ENCODE data around the gene ASPRV1.
"Not testable (repeated sequence)": the region's sequence is repeated elsewhere in the genome, so short reads cannot be mapped to it uniquely, and the experiment has no call there.

Gene ASPRV1

DNA sequence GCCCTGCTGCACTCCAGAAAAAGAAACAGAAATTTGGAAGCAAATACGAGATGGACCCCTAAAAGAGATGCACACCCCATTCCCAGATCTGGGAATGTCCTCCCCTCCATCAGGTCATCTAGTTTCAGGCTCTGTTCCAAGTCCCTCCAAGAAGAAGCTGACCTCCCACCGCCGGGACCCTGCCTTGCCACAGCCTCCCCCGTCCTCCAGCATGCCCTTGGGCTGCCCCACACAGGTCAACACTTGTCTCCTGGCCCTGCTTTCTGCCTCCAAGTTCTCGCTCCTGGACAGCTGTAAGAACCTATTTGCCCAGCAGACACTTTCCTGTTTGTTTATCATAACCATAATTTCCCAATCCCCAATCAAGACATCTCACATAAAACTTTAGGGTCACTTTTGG lies 2.0 kb downstream of the ASPRV1 start:
- DNase-seq = no peak

- DNase-seq = no peak
Measured at GRCh38 chr2:69958480-69958879, 3.0 kb downstream of the ASPRV1 start.

- no peak for DNase-seq
Measured at GRCh38 chr2:69957965-69958364, 3.5 kb downstream of the ASPRV1 start.

GRCh38 chr2:69956475-69956979 lies 4.9 kb downstream of the ASPRV1 start:
- no peak for DNase-seq

GRCh38 chr2:69955029-69955428 lies 6.4 kb downstream of the ASPRV1 start:
- no peak for DNase-seq

- DNase-seq = no peak
Measured at GRCh38 chr2:69954084-69954483, 7.3 kb downstream of the ASPRV1 start.

DNA sequence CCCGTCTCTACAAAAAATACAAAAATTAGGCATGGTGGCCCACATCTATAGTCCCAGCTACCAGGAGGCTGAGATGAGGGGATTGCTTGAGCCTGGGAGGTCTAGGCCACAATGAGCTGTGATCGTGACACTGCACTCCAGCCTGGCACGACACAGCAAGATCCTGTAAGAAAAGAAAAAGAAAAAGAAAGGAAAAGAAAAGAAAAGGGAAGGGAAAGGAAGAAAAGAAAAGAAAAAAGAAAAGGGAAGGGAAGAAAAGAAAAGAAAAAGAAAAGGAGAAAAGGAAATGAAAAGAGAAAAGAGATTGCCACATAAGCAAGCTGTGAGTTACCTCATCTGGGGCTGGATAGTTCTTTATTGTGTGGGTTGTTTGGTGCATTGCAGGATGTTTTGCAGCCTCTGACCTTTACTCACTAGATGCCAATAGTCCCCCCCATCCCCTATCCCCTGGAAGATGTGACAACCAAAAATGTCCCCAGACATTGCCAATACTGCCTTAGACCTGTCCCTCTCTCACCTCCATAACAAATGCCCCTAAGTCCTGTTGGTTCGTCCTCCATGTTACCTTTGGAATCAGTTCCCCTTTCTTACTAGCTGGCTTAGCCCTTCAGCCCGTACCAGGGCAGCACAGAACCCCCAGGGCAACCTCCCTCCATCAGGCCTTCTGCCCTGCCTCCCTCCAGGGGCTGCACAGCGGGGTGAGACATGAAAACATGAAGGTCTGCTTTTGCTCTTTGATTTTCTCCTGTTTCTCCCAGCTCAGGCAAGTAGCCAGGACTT lies 8.9 kb downstream of the ASPRV1 start:
- DNase-seq = no peak

GRCh38 chr2:69950671-69951070 lies 10.8 kb downstream of the ASPRV1 start:
- DNase-seq = not testable (repeated sequence)

- no peak for DNase-seq
Measured at GRCh38 chr2:69950241-69950640, 11.2 kb downstream of the ASPRV1 start.

DNA sequence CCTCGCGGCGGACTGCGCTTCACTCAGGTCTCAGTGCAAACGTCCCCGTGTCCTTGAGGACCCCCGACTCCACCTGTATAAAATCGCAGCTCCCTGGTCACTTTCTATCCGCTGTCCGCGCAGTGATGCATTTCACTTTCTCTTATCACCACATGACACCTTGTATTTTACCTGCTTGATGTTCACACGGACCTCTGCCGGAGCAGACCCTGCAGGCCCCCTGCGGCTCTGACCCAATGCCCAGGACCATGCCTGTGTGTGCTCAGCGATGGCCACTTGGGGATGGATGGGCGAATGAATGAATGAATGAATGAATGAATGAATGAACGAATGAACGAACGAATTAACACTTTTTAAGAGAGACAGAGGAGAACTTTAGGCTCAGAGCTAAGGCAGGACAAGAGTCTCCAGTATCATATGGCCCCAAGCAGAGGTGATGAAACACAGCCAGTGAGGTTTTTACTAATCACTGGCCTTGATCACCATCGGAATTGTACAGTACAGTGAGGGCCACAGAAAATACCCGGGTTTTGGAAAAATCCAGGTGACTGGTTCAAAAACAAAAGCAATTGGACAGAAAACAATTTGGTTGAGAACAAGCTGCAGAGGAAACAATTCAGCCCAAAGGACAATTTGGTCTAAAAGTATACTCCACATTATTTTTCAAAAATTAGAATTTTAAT lies 12.3 kb downstream of the ASPRV1 start:
- no peak for DNase-seq

DNA sequence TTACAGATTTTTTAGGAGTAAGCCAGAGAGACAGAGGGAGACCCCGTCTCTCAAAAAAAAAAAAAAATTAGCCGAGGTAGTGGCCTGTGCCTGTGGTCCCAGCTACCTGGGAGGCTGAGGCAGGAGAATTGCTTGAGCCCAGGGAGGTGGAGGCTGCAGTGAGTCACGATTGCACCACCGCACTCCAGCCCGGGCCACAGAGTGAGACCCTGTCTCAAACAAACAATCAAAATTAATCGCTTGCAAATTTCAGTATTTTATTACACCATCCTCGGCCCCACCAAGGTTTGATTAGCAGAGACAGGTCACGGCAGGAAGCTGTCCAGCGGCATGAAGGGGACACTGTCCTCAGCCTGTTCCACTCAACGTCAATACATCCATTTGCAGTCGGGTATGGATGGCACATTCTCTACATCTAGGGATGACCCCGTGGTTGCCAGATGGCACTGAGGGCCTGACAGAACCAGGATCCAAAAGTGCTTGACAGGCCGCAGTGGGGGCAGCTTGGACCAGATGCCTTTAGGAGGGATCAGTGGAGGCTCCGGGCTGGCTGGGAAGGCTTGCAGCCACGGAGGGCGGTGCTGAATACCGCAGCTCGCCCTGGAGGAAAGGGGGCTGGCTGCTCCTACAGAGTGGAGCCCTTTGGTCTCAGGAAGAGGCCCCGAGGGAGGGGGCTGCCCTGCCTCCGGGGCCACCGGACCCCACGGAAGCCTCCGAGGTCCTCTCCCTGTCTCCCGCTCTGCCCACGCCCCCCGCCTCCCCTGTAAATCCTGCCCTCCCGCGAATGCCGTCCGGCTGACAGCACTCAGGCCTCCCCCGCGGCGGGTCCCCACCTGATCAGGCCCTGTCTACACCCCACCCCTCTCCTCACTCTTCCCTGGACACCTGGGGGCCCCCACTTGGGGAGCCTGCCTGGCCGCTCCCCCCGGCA lies 13.1 kb downstream of the ASPRV1 start:
- no peak for DNase-seq

GRCh38 chr2:69947325-69947931 lies 14.0 kb downstream of the ASPRV1 start:
- peak in 1 of 5 experiments; percentile 18 for DNase-seq

GRCh38 chr2:69946351-69947324 lies 14.8 kb downstream of the ASPRV1 start:
- peak in 4 of 5 experiments; percentile 15 to 92 (median 40) for DNase-seq

DNA sequence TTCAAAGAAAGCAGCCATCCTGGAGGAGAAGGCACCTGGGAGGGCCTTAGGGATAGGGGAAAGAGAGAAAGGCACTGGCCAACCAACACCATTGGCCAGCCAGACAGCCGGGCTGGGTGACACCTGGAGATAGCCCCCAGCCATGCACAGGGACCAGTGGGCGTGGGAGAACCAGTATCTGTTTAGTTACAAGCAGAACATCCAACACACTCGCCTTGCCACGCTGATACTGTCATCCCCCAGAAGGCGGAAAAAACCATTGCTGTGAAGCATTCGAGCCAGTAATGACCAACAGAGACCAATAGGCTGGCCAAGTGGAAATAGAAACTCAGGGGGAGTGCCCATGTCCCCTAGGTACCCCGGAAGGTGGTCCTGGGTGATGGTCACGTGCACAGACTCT lies 15.5 kb downstream of the ASPRV1 start:
- DNase-seq = no peak

DNA sequence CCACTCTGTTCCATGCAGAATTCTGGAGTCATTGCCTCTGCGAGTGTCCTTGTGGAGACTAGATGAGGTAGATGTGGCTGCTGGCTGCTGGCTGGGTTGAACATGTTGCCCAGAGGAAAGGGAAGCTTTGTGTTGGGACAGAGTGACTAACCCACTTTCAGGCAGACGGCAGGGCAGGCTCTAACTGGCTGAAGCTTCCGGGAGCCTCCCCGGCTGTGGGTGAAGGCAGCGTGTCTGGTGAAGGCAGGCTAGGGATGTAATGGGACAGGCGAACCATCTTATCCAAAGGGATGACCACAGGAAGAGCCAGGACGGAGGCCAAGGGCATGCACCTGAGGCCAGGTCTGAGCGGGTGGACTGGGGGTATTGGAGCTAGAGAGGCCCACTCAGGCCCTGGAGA lies 16.0 kb downstream of the ASPRV1 start:
- no peak for DNase-seq

DNA sequence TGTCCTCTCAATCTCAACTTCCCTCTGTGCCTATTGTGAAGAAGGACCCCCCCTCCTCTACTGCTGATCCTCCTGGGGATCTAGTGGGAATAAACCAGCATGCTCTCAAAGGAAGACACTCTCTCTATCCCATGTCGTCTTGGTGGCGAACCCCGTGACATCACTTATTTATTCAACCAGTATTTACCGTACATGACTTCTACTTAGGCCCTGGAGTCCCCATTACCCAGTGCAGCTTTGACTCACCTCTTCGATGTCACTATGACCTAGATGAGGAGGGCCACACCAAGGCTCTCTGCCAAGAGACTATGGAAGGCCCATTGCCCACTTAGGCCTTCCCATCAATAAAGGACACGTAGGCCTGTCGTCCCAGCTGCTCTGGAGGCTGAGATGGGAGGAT lies 16.7 kb downstream of the ASPRV1 start:
- no peak for DNase-seq

DNA sequence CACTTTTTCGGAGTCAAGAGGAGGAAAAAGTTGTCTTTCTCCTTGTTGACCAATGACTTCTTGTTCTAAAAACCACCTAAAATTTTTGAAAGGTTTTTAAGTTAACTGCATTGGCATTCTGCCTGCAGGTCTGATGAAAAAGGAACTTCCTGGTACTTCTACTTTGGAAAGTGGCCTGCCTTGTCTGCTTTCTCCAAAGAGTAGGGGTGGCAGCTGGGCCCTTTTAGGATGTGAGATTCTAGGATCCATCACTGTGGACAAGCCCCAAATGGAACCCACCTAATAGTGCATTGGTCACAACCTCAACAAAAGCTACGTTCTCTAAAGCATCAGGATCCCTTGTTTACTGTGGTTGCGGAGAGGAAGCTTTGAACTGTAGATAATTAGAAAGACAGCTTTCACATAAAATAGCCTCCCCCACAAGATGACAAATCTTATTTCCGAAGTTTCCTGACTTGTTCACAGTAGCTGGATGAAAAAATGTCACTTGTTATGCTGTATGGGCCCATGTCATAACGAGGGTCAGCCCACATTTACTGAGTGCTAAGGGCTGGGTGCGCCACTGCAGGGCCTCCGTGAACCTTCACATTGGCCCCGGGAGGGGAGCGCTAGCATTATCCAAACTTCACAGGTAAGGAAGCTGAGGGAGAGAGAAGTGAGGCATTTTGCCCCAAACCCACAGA lies 17.4 kb downstream of the ASPRV1 start:
- DNase-seq = no peak

GRCh38 chr2:69943000-69943842 lies 18.2 kb downstream of the ASPRV1 start:
- no peak for DNase-seq

DNA sequence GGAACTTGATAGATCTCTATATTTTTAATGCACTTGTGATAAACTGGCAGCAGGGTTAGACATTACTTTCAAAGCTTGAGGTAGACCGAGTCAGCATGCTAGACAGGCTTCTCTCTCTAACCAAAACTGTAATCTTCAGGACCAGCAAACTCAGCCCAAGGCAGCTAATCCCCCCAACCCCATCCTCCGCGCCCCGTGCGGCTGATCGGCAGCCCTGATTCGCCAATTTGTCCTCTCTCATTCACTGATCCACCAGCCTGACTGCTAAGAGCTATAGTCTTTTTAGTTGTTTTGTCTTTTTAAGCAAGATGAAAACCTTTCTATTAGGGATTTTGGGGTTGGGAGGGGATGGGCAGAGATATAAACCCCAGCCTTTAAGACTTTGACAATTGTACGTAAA lies 20.7 kb downstream of the ASPRV1 start:
- no peak for DNase-seq

DNA sequence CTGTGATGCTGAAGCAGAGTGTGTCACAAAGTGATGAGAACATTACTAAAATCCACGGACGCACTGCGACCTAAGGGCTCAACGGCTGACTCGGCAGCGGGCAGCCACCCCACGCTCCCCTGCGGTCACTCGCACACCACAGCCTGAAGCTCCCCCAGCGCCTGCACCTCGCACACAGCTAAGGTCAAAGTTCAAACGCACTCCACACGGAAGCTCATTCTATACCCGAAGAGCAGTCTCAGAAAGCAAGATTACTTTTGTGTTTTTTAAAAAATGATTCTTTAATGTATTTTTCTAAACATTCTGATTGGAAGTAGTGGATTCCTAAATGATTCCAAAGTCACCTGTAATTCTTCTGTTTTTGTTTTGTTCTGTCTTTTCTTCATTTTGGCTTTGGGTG lies 21.7 kb downstream of the ASPRV1 start:
- DNase-seq = no peak

All from T-helper 2 cell (primary cell).